GM06990 (cell line): ENCODE data around the gene SCCPDH.
A peak's percentile ranks its signal among the peaks of the same experiment; 100 is the strongest.

ENCODE experiments used
- DNase-seq: peaks from one replicate; pipeline ENCODE4 v3.0.0-alpha.2; 2011; ENCODE audit not compliant: insufficient read length; ENCODE audit errors: extremely low read depth
- H3K27me3 ChIP-seq: replicated peaks from 2 replicates; pipeline ENCODE4 v1.6.0; 2011; ENCODE audit warnings: low read length; ENCODE audit not compliant: control insufficient read depth, insufficient read depth
- H3K36me3 ChIP-seq: 2 replicates; pipeline ENCODE4 v1.5.1; 2011; ENCODE audit warnings: low read length; ENCODE audit not compliant: control insufficient read depth, insufficient read depth
- H3K4me3 ChIP-seq: replicated peaks from 2 replicates; pipeline ENCODE4 v1.5.1; 2011; ENCODE audit warnings: low read depth, mild to moderate bottlenecking, control low read depth, low read length
- CTCF ChIP-seq: IDR thresholded peaks from 2 replicates; pipeline ENCODE4 v1.5.1; 2011; ENCODE audit warnings: low read length, control low read depth, mild to moderate bottlenecking, inconsistent platforms; ENCODE audit not compliant: insufficient read depth, poor library complexity, severe bottlenecking

The SCCPDH gene

DNA sequence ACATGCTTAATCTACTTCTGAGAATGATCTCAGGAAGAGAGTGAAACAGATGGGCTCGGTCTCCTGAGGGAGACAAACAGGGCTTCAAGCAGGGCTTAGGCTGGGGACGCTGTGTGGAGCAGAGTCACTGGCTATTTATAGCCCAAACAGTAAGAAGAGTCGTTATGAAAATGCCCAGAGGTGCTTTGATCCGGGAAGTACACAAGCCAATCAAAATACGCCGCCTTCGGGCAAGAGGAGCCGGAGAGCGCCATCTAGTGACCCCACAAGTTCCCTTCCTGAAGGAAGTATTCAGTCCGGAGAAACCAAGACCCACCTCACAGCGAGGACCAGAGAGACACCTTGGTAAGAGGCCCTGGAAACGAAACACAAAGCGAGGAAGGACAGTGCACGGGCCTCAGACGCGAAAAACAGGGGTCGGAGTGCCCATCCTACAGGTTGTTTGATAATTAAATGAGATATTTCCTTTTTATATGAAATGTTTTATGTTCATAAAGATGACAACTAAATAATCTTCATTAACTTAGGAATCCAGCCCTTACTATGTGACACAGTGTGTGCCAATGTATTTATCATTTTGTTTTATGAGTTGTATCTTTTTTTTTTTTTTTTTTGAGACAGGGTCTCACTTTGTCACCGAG, 25.0 kb upstream of the SCCPDH start:
- Histone ChIP-seq H3K27me3 (no peaks in the 10 kb centered on the region), H3K4me3 (peak overlapping the region; percentile 46), H3K36me3 (no peaks in the 10 kb centered on the region)
- peak; percentile 86 for TF ChIP-seq CTCF
- DNase-seq, result peak; percentile 77

- H3K4me3 ChIP-seq, result no peak overlapping the region
- no peak for TF ChIP-seq CTCF
- no peak for DNase-seq
- H3K36me3 ChIP-seq, result no peaks in the 10 kb centered on the region
- H3K27me3 ChIP-seq, result no peaks in the 10 kb centered on the region
Observed at GRCh38 chr1:246703581-246703980, 20.6 kb upstream of the SCCPDH start.

- no peak for DNase-seq
Observed at GRCh38 chr1:246705368-246705767, 18.8 kb upstream of the SCCPDH start.

DNA sequence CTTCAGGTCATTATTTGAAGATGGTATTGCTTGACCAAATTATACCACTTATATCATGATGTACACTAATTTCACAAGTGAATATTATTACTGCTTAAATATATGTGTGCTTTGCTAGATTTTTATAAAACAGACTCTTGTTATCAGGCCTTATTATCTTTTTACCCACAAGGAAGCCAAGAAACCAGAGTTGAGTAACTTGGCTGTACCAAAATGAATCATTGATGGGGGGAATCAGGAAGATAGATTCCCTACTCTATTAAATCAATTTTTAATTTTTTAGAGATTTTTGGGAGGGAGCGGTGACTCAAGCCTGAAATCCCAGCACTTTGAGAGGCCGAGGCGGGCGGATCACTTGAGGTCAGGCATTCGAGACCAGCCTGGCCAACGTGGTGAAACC, 16.0 kb upstream of the SCCPDH start:
- Histone ChIP-seq H3K27me3 (no peaks in the 10 kb centered on the region), H3K4me3 (no peak overlapping the region), H3K36me3 (no peaks in the 10 kb centered on the region)
- no peak for DNase-seq
- TF ChIP-seq CTCF, result no peak

More at GRCh38 chr1:246705368-246705767, 18.8 kb upstream of the SCCPDH start:
- TF ChIP-seq CTCF, result no peak
- no peaks in the 10 kb centered on the region for H3K36me3 ChIP-seq
- no peak overlapping the region for H3K4me3 ChIP-seq
- H3K27me3 ChIP-seq, result no peaks in the 10 kb centered on the region

DNA sequence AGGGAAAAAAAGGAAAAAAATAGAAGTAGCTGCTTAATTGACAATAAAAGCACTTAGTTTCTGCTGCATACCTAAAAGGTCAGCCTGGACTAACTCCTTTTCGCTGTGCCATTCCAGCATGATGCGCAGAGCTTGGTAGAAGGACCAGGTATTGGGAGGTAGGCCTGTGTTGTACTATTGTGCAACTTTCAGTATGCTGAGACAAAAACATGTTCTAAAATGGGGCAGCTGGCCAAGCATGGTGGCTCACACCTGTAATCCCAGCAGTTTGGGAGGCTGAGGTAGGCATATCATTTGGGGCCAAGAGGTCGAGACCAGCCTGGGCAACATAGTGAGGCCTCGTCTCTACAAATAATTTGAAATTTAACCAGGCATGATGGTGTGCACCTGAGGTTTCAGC, 15.0 kb upstream of the SCCPDH start:
- no peak for TF ChIP-seq CTCF
- DNase-seq, result no peak
- Histone ChIP-seq H3K36me3 (no peaks in the 10 kb centered on the region), H3K27me3 (no peaks in the 10 kb centered on the region), H3K4me3 (no peak overlapping the region)

DNA sequence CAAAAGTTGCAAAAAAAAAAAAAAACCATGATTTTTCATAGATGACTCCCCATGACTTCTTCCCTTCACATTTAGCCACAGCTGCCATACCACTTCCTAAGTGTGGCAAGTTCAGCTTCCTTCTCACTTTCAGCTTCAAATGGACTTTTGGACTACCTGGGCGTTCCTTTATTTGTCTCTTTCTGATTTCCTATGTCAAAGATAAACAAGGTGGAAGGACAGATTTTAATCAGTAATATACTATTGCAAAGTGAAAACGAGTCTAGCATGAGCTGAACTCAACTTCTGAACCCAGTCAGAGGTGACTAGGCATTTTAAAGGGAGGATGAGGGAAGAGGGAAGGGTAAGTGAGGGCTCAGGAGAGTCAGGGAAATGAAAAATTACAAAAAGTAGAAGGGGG, 14.4 kb upstream of the SCCPDH start:
- Histone ChIP-seq H3K36me3 (no peaks in the 10 kb centered on the region), H3K27me3 (no peaks in the 10 kb centered on the region), H3K4me3 (no peak overlapping the region)
- no peak for TF ChIP-seq CTCF
- no peak for DNase-seq
